MM.1S (cell line): ENCODE measurements around the gene CAMK2N1.
"Not testable (repeated sequence)": the region's sequence is repeated elsewhere in the genome, so short reads cannot be mapped to it uniquely, and the experiment has no call there.

Source experiments
- DNase-seq: peaks from one replicate; pipeline ENCODE4 v3.0.0-alpha.2; 2015
- H2AFZ ChIP-seq: fragments of 300-600 bp; sonication (generic); 2 replicates; pipeline ENCODE4 v1.6.0; 2016; ENCODE audit warnings: antibody characterized with exemption, low read length
- H3F3A ChIP-seq: fragments of 300-600 bp; sonication (generic); 2 replicates; pipeline ENCODE4 v1.6.1; 2016; ENCODE audit warnings: mild to moderate bottlenecking, antibody characterized with exemption, low read length, moderate library complexity, mixed read lengths; ENCODE audit not compliant: insufficient read depth
- H3K27ac ChIP-seq: fragments of 300-600 bp; sonication (generic); 2 replicates; pipeline ENCODE4 v1.5.1; 2016; ENCODE audit warnings: mild to moderate bottlenecking, low read length
- H3K27me3 ChIP-seq: fragments of 300-600 bp; sonication (generic); replicated peaks from 2 replicates; pipeline ENCODE4 v1.6.0; 2016; ENCODE audit warnings: low read length; ENCODE audit not compliant: insufficient read depth
- H3K36me3 ChIP-seq: fragments of 300-600 bp; sonication (generic); replicated peaks from 2 replicates; pipeline ENCODE4 v1.6.1; 2016; ENCODE audit warnings: mild to moderate bottlenecking, low read length, mixed read lengths; ENCODE audit not compliant: insufficient read depth
- H3K4me1 ChIP-seq: fragments of 300-600 bp; sonication (generic); 2 replicates; pipeline ENCODE4 v1.6.1; 2016; ENCODE audit warnings: low read length, mixed read lengths
- H3K4me2 ChIP-seq: fragments of 300-600 bp; sonication (generic); 2 replicates; pipeline ENCODE4 v1.6.0; 2016; ENCODE audit warnings: low read depth, low read length
- H3K4me3 ChIP-seq: fragments of 300-600 bp; sonication (generic); 2 replicates; pipeline ENCODE4 v1.5.1; 2016; ENCODE audit warnings: low read length, mixed read lengths
- H3K79me2 ChIP-seq: fragments of 300-600 bp; sonication (generic); 2 replicates; pipeline ENCODE4 v1.6.1; 2016; ENCODE audit warnings: mixed run types, low read length, mixed read lengths
- H3K9ac ChIP-seq: fragments of 300-600 bp; sonication (generic); 2 replicates; pipeline ENCODE4 v1.6.1; 2016; ENCODE audit warnings: low read length, mixed read lengths
- H3K9me2 ChIP-seq: fragments of 300-600 bp; sonication (generic); replicated peaks from 2 replicates; pipeline ENCODE4 v1.6.1; 2016; ENCODE audit warnings: mild to moderate bottlenecking, low read length, mixed read lengths; ENCODE audit not compliant: insufficient read depth
- H3K9me3 ChIP-seq: fragments of 300-600 bp; sonication (generic); replicated peaks from 2 replicates; pipeline ENCODE4 v1.6.1; 2016; ENCODE audit warnings: mild to moderate bottlenecking, low read length, mixed read lengths; ENCODE audit not compliant: insufficient read depth
- H4K20me1 ChIP-seq: fragments of 300-600 bp; sonication (generic); 2 replicates; pipeline ENCODE4 v1.6.1; 2016; ENCODE audit warnings: mild to moderate bottlenecking, low read length, moderate library complexity, mixed read lengths; ENCODE audit not compliant: insufficient read depth
- EZH2 ChIP-seq: fragments of 300-600 bp; sonication (generic); optimal IDR thresholded peaks from 2 replicates; pipeline ENCODE3; 2017; ENCODE audit warnings: low read depth, mild to moderate bottlenecking, antibody characterized with exemption, low read length, mixed read lengths
- EZH2phosphoT487 ChIP-seq: fragments of 300-600 bp; sonication (generic); IDR thresholded peaks from 2 replicates; pipeline ENCODE4 v1.6.1; 2018; ENCODE audit warnings: antibody characterized with exemption, low read length
- TF ChIP-seq, protein P1 (sequence below): fragments of 300-600 bp; sonication (generic); IDR thresholded peaks from 2 replicates; pipeline ENCODE4 v1.5.1; 2016; ENCODE audit warnings: antibody characterized with exemption, low read length, mixed read lengths

Gene CAMK2N1

DNA sequence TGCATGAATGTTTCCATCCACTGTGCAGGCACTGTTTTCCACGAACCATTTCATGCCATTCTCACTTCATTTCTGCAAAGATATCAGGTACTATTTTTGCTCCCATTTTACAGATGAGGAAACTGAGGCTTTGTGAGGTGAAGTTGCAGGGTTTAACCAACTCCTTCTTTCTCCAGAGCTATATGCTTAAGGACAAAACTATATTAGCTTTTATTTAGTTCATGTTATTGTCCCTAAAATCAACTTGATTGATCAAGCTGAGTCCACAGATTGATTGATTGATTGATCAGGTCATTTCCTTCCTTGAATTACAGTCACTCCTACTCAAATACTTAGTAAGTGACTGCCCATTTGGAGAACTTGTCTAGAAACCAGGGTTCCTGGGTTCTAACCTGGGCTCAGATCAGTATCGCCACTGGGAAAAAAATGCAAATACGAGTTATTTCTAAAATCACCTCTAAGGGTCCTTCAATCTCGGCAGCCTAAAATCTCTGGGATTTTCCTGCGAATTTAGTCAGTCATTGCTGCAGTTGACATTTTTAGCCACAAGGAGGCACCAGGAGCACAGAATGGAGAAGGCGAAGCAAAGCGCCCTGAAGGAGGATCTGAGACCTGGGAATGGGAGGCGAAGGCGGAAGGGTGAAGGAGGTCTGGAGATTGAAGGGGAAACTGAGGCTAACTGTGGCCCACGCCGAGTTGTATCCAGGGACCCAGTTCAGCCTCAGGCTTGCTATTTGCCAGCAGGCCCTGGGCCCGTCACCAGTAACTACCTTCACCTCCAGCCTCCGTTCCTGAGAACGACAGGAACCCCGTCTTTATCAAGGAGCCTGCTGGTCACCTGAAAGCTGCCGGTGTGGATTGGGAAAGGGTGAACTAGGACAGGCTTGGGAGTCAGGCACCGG lies 36.2 kb upstream of the CAMK2N1 start:
- H3K4me2 ChIP-seq, result no peak overlapping the region
- H3K27ac ChIP-seq, result no peak overlapping the region
- no peaks in the 10 kb centered on the region for H3K36me3 ChIP-seq
- H3K4me3 ChIP-seq, result no peak overlapping the region
- no peaks in the 10 kb centered on the region for H3K9me3 ChIP-seq
- H4K20me1 ChIP-seq, result no peaks in the 10 kb centered on the region
- no peaks in the 10 kb centered on the region for H3F3A ChIP-seq
- no peaks in the 10 kb centered on the region for H3K79me2 ChIP-seq
- H2AFZ ChIP-seq, result no peak overlapping the region
- H3K9ac ChIP-seq, result no peak overlapping the region
- DNase-seq, result peak; percentile 41
- TF ChIP-seq, protein P1, sequence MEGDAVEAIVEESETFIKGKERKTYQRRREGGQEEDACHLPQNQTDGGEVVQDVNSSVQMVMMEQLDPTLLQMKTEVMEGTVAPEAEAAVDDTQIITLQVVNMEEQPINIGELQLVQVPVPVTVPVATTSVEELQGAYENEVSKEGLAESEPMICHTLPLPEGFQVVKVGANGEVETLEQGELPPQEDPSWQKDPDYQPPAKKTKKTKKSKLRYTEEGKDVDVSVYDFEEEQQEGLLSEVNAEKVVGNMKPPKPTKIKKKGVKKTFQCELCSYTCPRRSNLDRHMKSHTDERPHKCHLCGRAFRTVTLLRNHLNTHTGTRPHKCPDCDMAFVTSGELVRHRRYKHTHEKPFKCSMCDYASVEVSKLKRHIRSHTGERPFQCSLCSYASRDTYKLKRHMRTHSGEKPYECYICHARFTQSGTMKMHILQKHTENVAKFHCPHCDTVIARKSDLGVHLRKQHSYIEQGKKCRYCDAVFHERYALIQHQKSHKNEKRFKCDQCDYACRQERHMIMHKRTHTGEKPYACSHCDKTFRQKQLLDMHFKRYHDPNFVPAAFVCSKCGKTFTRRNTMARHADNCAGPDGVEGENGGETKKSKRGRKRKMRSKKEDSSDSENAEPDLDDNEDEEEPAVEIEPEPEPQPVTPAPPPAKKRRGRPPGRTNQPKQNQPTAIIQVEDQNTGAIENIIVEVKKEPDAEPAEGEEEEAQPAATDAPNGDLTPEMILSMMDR, result peak; percentile 82
- TF ChIP-seq EZH2phosphoT487, result no peak
- no peak for TF ChIP-seq EZH2
- H3K4me1 ChIP-seq, result no peaks in the 10 kb centered on the region
- H3K27me3 ChIP-seq, result peaks cover 66% of the 10 kb centered on the region
- H3K9me2 ChIP-seq, result no peaks in the 10 kb centered on the region

DNA sequence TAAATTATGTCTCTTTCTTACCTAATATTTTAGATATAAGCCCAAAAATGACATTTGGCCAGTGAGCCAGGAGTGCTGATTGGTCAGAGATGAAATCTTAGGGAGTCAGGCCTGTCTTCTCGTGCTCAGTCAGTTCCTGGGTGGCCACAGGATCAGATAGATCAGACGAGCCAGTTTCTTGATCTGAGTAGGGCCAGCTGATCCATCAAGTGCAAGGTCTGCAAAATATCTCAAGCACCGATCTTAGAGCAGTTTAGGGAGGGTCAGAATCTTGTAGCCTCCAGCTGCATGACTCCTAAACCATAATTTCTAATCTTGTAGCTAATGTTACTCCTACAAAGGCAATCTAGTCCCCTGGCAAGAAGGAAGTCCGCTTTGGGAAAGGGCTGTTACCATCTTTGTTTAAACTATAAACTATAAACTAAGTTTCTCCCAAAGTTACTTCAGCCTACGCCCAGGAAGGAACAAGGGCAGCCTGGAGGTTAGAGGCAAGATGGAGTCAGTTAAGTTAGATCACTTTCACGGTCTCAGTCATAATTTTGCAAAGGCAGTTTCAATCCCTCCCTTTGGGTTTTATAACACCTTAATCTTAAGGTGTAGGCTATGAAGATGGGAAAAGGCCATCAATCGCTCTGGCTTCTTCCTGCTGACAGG lies 33.7 kb upstream of the CAMK2N1 start:
- not testable (repeated sequence) for H3K27ac ChIP-seq, H3F3A ChIP-seq, H3K79me2 ChIP-seq, H3K4me3 ChIP-seq, H3K4me2 ChIP-seq, H3K9me3 ChIP-seq, H3K4me1 ChIP-seq, H3K9ac ChIP-seq, H4K20me1 ChIP-seq, H2AFZ ChIP-seq, H3K36me3 ChIP-seq, H3K9me2 ChIP-seq, DNase-seq
- peaks cover 45% of the 10 kb centered on the region for H3K27me3 ChIP-seq

DNA sequence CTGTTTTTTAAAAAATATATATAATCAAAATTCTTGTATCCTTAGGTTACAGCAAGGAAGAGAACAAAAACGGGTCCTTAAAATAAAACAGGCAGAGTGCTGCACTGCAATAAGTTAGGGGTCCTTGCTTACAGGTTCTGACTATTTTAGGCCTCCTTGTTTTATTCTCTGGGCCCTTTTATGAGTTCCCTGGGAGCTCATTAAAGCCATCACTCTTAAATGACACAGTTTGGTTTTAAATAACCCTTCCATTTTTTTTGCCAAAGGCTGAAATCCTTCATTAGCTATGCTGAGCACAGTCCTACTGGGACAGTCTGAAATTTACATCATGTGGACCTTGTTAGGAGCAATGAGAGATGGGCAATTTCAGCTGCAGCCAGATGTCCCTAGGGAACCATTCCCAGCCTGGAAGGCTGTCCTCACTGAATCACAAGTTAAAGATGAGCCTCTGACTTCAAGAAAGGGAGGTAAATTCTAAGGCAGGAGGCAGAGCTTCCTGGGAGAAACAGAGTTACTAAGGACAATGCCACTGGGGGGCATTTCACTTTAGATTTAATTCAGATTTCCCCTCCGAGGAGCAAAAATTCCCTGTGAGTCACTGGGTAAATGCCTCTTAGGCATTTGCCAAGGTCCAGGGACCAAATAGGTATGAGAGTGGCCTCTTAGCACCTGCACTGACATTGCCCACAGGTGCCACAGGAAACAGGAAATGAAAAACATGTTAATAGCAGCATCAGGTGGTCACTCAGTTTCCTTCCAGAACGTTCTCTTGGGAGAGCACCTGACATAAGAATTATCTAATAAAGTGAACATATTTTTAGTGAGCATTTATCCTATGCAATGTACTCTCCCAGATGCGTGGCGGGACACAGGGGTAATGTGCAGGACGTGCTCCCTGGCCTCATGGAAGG lies 25.8 kb upstream of the CAMK2N1 start:
- Histone ChIP-seq H3K27me3 (no peaks in the 10 kb centered on the region), H2AFZ (peak overlapping the region; percentile 63), H3K4me3 (no peak overlapping the region), H3K9me3 (no peaks in the 10 kb centered on the region), H3K36me3 (no peaks in the 10 kb centered on the region), H3K4me1 (peaks cover 10% of the 10 kb centered on the region), H3K27ac (peak overlapping the region; percentile 37; the same call in 1 of the 2 replicates), H4K20me1 (no peaks in the 10 kb centered on the region), H3F3A (no peaks in the 10 kb centered on the region), H3K9ac (no peak overlapping the region), H3K4me2 (peak overlapping the region; percentile 6; the same call in 1 of the 2 replicates), H3K79me2 (peaks cover 11% of the 10 kb centered on the region), H3K9me2 (no peaks in the 10 kb centered on the region)
- peak; percentile 41 for DNase-seq
- TF ChIP-seq EZH2, result no peak
- no peak for TF ChIP-seq EZH2phosphoT487
- TF ChIP-seq, protein P1, result no peak
